HL-60 (cell line): ENCODE measurements around the gene ABCG1.

Source experiments
- DNase-seq, 2 experiments: peaks; one replicate each; pipeline ENCODE4 v3.0.0-alpha.2; 2010 to 2020; ENCODE audit warnings: low read depth in 1 of 2, low spot score in 1 of 2
- H3K27ac ChIP-seq: fragments of 250-450 bp; sonication (Bioruptor Pico); replicated peaks from 2 replicates; pipeline ENCODE4 v1.5.1; 2020; ENCODE audit warnings: mild to moderate bottlenecking, moderate library complexity
- H3K27me3 ChIP-seq: fragments of 250-450 bp; sonication (Bioruptor Pico); 2 replicates; pipeline ENCODE4 v1.5.1; 2021; ENCODE audit warnings: mild to moderate bottlenecking, moderate library complexity; ENCODE audit not compliant: insufficient read depth, poor library complexity, severe bottlenecking
- H3K4me3 ChIP-seq: replicated peaks from 2 replicates; pipeline ENCODE4 v1.5.1; 2011; ENCODE audit warnings: mild to moderate bottlenecking, control low read depth, low read length; ENCODE audit not compliant: insufficient read depth
- GABPA ChIP-seq: IDR thresholded peaks from 2 replicates; pipeline ENCODE4 v1.6.1; 2012; ENCODE audit warnings: low read depth
- POLR2AphosphoS5 ChIP-seq: IDR thresholded peaks from 2 replicates; pipeline ENCODE4 v1.6.1; 2012; ENCODE audit warnings: low read depth
- SPI1 ChIP-seq: IDR thresholded peaks from 2 replicates; pipeline ENCODE4 v1.6.1; 2012; ENCODE audit warnings: low read depth, mild to moderate bottlenecking, borderline replicate concordance
- TF ChIP-seq, protein P1 (sequence below): IDR thresholded peaks from 2 replicates; pipeline ENCODE4 v1.6.1; 2012; ENCODE audit warnings: low read depth; ENCODE audit not compliant: insufficient replicate concordance
- TF ChIP-seq, protein P2 (sequence below): IDR thresholded peaks from one replicate; pipeline ENCODE4 v1.5.1; 2011; ENCODE audit warnings: low read length, control low read depth, inconsistent platforms; ENCODE audit not compliant: insufficient read depth

Gene ABCG1

DNA sequence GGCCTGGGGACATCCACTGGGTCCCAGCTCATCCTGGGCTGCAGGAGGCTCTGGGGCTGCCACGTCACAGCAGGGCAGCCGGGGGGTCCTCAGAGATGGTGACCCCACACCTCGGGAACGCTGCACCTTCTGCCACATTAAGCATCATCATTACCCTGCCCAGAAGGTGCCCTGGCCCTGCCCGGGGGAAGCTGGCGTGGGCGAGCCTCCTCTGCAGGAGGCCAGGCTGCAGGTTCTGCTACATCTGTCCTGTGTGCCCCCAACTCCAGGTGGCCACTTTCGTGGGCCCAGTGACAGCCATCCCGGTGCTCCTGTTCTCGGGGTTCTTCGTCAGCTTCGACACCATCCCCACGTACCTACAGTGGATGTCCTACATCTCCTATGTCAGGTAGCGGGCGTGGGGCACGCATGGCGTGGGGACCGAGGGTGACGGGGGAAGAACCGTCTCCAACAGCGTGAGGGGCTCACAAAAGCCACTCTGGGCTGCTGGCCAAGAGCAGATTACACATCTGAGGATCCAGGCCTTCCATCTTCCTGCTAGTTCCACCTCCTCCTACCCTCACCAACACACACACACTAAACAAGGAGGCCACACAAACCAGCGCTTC, 75.4 kb downstream of the ABCG1 start:
- no peaks in the 10 kb centered on the region for H3K27me3 ChIP-seq
- DNase-seq, result no peak
- H3K4me3 ChIP-seq, result no peak overlapping the region
- H3K27ac ChIP-seq, result no peak overlapping the region
- TF ChIP-seq SPI1 (no peak), GABPA (no peak), POLR2AphosphoS5 (no peak)
- TF ChIP-seq, protein P1, sequence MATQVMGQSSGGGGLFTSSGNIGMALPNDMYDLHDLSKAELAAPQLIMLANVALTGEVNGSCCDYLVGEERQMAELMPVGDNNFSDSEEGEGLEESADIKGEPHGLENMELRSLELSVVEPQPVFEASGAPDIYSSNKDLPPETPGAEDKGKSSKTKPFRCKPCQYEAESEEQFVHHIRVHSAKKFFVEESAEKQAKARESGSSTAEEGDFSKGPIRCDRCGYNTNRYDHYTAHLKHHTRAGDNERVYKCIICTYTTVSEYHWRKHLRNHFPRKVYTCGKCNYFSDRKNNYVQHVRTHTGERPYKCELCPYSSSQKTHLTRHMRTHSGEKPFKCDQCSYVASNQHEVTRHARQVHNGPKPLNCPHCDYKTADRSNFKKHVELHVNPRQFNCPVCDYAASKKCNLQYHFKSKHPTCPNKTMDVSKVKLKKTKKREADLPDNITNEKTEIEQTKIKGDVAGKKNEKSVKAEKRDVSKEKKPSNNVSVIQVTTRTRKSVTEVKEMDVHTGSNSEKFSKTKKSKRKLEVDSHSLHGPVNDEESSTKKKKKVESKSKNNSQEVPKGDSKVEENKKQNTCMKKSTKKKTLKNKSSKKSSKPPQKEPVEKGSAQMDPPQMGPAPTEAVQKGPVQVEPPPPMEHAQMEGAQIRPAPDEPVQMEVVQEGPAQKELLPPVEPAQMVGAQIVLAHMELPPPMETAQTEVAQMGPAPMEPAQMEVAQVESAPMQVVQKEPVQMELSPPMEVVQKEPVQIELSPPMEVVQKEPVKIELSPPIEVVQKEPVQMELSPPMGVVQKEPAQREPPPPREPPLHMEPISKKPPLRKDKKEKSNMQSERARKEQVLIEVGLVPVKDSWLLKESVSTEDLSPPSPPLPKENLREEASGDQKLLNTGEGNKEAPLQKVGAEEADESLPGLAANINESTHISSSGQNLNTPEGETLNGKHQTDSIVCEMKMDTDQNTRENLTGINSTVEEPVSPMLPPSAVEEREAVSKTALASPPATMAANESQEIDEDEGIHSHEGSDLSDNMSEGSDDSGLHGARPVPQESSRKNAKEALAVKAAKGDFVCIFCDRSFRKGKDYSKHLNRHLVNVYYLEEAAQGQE, result no peak
- TF ChIP-seq, protein P2, sequence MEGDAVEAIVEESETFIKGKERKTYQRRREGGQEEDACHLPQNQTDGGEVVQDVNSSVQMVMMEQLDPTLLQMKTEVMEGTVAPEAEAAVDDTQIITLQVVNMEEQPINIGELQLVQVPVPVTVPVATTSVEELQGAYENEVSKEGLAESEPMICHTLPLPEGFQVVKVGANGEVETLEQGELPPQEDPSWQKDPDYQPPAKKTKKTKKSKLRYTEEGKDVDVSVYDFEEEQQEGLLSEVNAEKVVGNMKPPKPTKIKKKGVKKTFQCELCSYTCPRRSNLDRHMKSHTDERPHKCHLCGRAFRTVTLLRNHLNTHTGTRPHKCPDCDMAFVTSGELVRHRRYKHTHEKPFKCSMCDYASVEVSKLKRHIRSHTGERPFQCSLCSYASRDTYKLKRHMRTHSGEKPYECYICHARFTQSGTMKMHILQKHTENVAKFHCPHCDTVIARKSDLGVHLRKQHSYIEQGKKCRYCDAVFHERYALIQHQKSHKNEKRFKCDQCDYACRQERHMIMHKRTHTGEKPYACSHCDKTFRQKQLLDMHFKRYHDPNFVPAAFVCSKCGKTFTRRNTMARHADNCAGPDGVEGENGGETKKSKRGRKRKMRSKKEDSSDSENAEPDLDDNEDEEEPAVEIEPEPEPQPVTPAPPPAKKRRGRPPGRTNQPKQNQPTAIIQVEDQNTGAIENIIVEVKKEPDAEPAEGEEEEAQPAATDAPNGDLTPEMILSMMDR, result no peak

DNA sequence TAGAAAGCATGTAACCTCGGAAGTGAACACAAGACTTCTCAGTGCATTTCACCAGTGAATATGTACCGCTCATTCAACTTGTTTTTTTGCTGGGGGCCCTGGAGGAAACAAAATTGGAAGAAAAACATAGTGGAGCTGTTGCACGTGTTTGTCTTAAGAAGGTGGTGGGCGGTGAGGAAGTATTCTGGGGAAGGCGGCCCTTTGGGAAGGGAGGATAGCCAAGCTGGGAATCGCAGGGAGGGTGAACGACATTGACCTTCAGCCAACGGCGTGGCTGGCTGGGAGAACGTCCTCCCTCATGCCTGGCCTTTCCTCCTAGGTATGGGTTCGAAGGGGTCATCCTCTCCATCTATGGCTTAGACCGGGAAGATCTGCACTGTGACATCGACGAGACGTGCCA, 76.9 kb downstream of the ABCG1 start:
- H3K27me3 ChIP-seq, result no peaks in the 10 kb centered on the region
- DNase-seq, result no peak
- TF ChIP-seq SPI1 (no peak), POLR2AphosphoS5 (no peak), GABPA (no peak)
- TF ChIP-seq, protein P1, result no peak
- TF ChIP-seq, protein P2, result no peak
- no peak overlapping the region for H3K27ac ChIP-seq
- no peak overlapping the region for H3K4me3 ChIP-seq

DNA sequence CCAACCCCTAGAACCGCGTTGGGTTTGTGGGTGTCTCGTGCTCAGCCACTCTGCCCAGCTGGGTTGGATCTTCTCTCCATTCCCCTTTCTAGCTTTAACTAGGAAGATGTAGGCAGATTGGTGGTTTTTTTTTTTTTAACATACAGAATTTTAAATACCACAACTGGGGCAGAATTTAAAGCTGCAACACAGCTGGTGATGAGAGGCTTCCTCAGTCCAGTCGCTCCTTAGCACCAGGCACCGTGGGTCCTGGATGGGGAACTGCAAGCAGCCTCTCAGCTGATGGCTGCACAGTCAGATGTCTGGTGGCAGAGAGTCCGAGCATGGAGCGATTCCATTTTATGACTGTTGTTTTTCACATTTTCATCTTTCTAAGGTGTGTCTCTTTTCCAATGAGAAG, 77.6 kb downstream of the ABCG1 start:
- Histone ChIP-seq H3K27ac (no peak overlapping the region), H3K4me3 (no peak overlapping the region), H3K27me3 (no peaks in the 10 kb centered on the region)
- no peak for DNase-seq
- TF ChIP-seq SPI1 (no peak), GABPA (no peak), POLR2AphosphoS5 (no peak)
- TF ChIP-seq, protein P2, result no peak
- TF ChIP-seq, protein P1, result no peak
